ENCODE results near the gene NDUFS6.

DNA sequence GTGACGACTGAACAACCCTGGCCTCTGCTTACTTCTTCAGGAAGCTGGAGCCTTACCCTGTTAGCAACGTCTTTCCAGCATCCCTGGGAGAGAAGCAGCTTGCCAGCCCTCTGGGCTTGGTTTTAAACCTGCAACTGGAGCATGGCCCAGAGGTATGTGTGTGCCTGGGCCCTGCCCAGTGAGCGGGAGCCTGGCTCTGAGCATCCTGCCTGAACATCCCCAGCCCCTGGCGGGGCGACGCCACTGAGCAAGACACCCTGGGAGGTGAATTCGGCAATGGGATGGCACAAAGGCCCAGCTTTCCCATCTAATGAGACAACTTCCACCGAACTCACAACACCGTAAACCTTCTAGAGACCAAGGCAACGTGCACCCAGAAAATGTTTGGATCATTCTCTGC is 57.9 kb downstream of the NDUFS6 start:
- TF ChIP-seq, protein P1, sequence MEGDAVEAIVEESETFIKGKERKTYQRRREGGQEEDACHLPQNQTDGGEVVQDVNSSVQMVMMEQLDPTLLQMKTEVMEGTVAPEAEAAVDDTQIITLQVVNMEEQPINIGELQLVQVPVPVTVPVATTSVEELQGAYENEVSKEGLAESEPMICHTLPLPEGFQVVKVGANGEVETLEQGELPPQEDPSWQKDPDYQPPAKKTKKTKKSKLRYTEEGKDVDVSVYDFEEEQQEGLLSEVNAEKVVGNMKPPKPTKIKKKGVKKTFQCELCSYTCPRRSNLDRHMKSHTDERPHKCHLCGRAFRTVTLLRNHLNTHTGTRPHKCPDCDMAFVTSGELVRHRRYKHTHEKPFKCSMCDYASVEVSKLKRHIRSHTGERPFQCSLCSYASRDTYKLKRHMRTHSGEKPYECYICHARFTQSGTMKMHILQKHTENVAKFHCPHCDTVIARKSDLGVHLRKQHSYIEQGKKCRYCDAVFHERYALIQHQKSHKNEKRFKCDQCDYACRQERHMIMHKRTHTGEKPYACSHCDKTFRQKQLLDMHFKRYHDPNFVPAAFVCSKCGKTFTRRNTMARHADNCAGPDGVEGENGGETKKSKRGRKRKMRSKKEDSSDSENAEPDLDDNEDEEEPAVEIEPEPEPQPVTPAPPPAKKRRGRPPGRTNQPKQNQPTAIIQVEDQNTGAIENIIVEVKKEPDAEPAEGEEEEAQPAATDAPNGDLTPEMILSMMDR (IDR thresholded peaks at IDR 0.05): no peak
- TF ChIP-seq POLR2A (IDR thresholded peaks at IDR 0.05): no peak
